Stomach (tissue), 9 donors: ENCODE results near the gene EGFL7. TPM values are rescaled to one million over a fixed set of nuclear protein-coding genes. Genes with fewer than 3 reads are reported as not detected.

ENCODE experiments used
- DNase-seq, 2 donors: peaks; one replicate each; pipeline versions ENCODE4 v3.0.0 to v3.0.0-alpha.2; 2013 to 2019
- H3K27ac ChIP-seq, 5 donors: fragments of 200-600 bp in 4 of 5; sonication (generic) in 4 of 5; one replicate each; pipeline ENCODE4 v1.5.1; 2013 to 2019; ENCODE audit warnings: mild to moderate bottlenecking in 1 of 5, moderate library complexity in 1 of 5
- H3K27me3 ChIP-seq, 3 donors: fragments of 200-600 bp; sonication (generic); one replicate each; pipeline ENCODE4 v1.5.1; 2017 to 2019; ENCODE audit warnings: mixed run types in 1 of 3
- H3K36me3 ChIP-seq, 4 donors: fragments of 200-600 bp; sonication (generic); 1 replicate in 3 of 4; 2 replicates in 1 of 4; pipeline ENCODE4 v1.5.1; 2016 to 2019
- H3K4me1 ChIP-seq, 4 donors: fragments of 200-600 bp; sonication (generic); one replicate each; pipeline ENCODE4 v1.5.1; 2016 to 2019
- H3K4me3 ChIP-seq, 4 donors: fragments of 200-600 bp; sonication (generic) in 3 of 4; one replicate each; pipeline ENCODE4 v1.5.1; 2016 to 2019; ENCODE audit warnings: mild to moderate bottlenecking in 1 of 4
- H3K9me3 ChIP-seq, 4 donors: fragments of 200-600 bp; sonication (generic); one replicate each; pipeline ENCODE4 v1.5.1; 2016 to 2019
- CTCF ChIP-seq, 7 experiments: fragments of 450-650 bp in 4 of 7; fragments of 200-600 bp in 3 of 7; sonication (generic) in 3 of 7; IDR thresholded peaks; one replicate each; pipeline ENCODE4 v1.5.1; 2016 to 2019; ENCODE audit warnings: antibody characterized with exemption in 7 of 7, control low read depth in 2 of 7, mild to moderate bottlenecking in 1 of 7
- EP300 ChIP-seq: sonication (generic); formaldehyde crosslinking; IDR thresholded peaks from one replicate; pipeline ENCODE4 v1.6.1; 2017; ENCODE audit warnings: antibody characterized with exemption
- POLR2A ChIP-seq, 4 donors: fragments of 450-650 bp; IDR thresholded peaks; one replicate each; pipeline ENCODE4 v1.6.1; 2016; ENCODE audit warnings: antibody characterized with exemption in 4 of 4, control low read depth in 2 of 4, mild to moderate bottlenecking in 1 of 4, moderate library complexity in 1 of 4
- POLR2AphosphoS5 ChIP-seq, 3 donors: sonication (generic); formaldehyde crosslinking; IDR thresholded peaks; one replicate each; pipeline ENCODE4 v1.6.1; 2016; ENCODE audit warnings: antibody characterized with exemption in 3 of 3
- WGBS, 5 donors: extraction: QIAGEN DNeasy Blood & Tissue Kit in 3 of 5; methylation state at CpG; one replicate each; pipeline versions ENCODE4 v1.1.5 to v1.1.7; 2013 to 2018; 5-methylcytosine and 5-hydroxymethylcytosine counted together
- intact Hi-C: fragments of 100-400 bp; cut with DNase I; formaldehyde crosslinking; loops from one replicate; pipeline ENCODE4 v1.15.1; 2023; ENCODE audit warnings: low total_unique reads
- polyA plus RNA-seq, 3 donors: library from polyadenylated mRNA; stranded (reverse); fragments of 200-250 nt; gene quantifications; one replicate each; pipeline ENCODE4 v1.2.3, GENCODE V29; 2013
- total RNA-seq, 5 donors: library from RNA; depleted of rRNA; stranded (reverse); fragments of >200 nt; gene quantifications; one replicate each; pipeline versions ENCODE4 v1.1.0 to v1.2.3, GENCODE V29; 2014 to 2016
- donor health status: healthy with polysubstance abuse.
- donor health status: Bipolar disorder and iron deficiency.
- donor health status: healthy.

Gene EGFL7
- total and polyA plus RNA-seq, 8 donors, result 20.9 to 1,085 (median 52.2) TPM

GRCh38 chr9:136667214-136667939 is 4.7 kb downstream of the EGFL7 start:
- no peak for DNase-seq
- H3K4me3 ChIP-seq, result peak overlapping the region; percentile 45 to 52 (median 48)
- H3K4me1 ChIP-seq, result peaks cover 11 to 49% (median 33%) of the 10 kb centered on the region in 4 donors
- intact Hi-C loops, result no loop called here
- 64 to 71% (median 69%) methylated on average over 8 to 21 of the region's 21 CpGs for WGBS, 5 donors
- TF ChIP-seq POLR2AphosphoS5 (IDR thresholded peaks at IDR 0.05) (no peak), POLR2A (IDR thresholded peaks at IDR 0.05) (no peak), CTCF (IDR thresholded peaks at IDR 0.05) (no peak), EP300 (no peak)
- peaks cover 0 to 3% (median 2%) of the 10 kb centered on the region in 4 donors for H3K36me3 ChIP-seq
- H3K27ac ChIP-seq, result peak overlapping the region in 3 of 5 donors; percentile 3 to 13 (median 13)
- no peaks in the 10 kb centered on the region for H3K9me3 ChIP-seq
- H3K27me3 ChIP-seq, result peaks cover 0 to 91% (median 55%) of the 10 kb centered on the region in 3 donors

- H3K4me3 ChIP-seq, result peak overlapping the region; percentile 45 to 52 (median 48)
- peaks cover 11 to 44% (median 33%) of the 10 kb centered on the region in 4 donors for H3K4me1 ChIP-seq
- H3K36me3 ChIP-seq, result peaks cover 0 to 11% (median 10%) of the 10 kb centered on the region in 4 donors
- no peaks in the 10 kb centered on the region for H3K9me3 ChIP-seq
- peak overlapping the region in 2 of 5 donors; percentile 3 to 13 for H3K27ac ChIP-seq
- 54 to 81% (median 63%) methylated on average over 10 to 40 of the region's 40 CpGs for WGBS, 5 donors
- intact Hi-C loops, result no loop called here
- no peak for DNase-seq
- peaks cover 0 to 83% (median 47%) of the 10 kb centered on the region in 3 donors for H3K27me3 ChIP-seq
- TF ChIP-seq POLR2AphosphoS5 (IDR thresholded peaks at IDR 0.05), result no peak
- no peak for TF ChIP-seq EP300
- TF ChIP-seq CTCF (IDR thresholded peaks at IDR 0.05), result no peak
- TF ChIP-seq POLR2A (IDR thresholded peaks at IDR 0.05), result no peak
Measured at GRCh38 chr9:136667940-136668760, 5.4 kb downstream of the EGFL7 start.

- intact Hi-C loops, result no loop called here
- peak overlapping the region; percentile 8 to 52 (median 48) for H3K4me3 ChIP-seq
- H3K27me3 ChIP-seq, result peaks cover 0 to 73% (median 43%) of the 10 kb centered on the region in 3 donors
- H3K36me3 ChIP-seq, result peaks cover 4 to 21% (median 20%) of the 10 kb centered on the region in 4 donors
- H3K4me1 ChIP-seq, result peaks cover 11 to 44% (median 33%) of the 10 kb centered on the region in 4 donors
- no peaks in the 10 kb centered on the region for H3K9me3 ChIP-seq
- no peak for DNase-seq
- H3K27ac ChIP-seq, result peak overlapping the region in 1 of 5 donors; percentile 3
- 39 to 59% (median 58%) methylated on average over 8 to 23 of the region's 23 CpGs for WGBS, 5 donors
- TF ChIP-seq POLR2AphosphoS5 (IDR thresholded peaks at IDR 0.05) (peak in 1 of 3 donors; percentile 2), CTCF (IDR thresholded peaks at IDR 0.05) (no peak)
Measured at GRCh38 chr9:136668983-136669790, 6.5 kb downstream of the EGFL7 start.
